Epidermal melanocyte (primary cell): ENCODE results near the gene RIPK4.

ENCODE experiments used
- DNase-seq: peaks from one replicate; pipeline ENCODE4 v3.0.0; 2011; ENCODE audit warnings: low spot score; ENCODE audit not compliant: insufficient read length

Gene RIPK4

GRCh38 chr21:41766883-41767605 is at the start of gene RIPK4:
RIPK4 (minus strand) TSS chr21:41767052; CDS start chr21:41767041, 11 bp downstream.
- DNase-seq, result no peak

- DNase-seq, result no peak
Measured at GRCh38 chr21:41815652-41816582, 49.1 kb upstream of the RIPK4 start.

- DNase-seq, result no peak
Measured at GRCh38 chr21:41813226-41813625, 46.4 kb upstream of the RIPK4 start.

- DNase-seq, result no peak
Measured at GRCh38 chr21:41812679-41813078, 45.8 kb upstream of the RIPK4 start.

GRCh38 chr21:41810597-41810932 is 43.7 kb upstream of the RIPK4 start:
- no peak for DNase-seq

- DNase-seq, result no peak
Measured at GRCh38 chr21:41809891-41810596, 43.2 kb upstream of the RIPK4 start.

GRCh38 chr21:41808846-41809245 is 42.0 kb upstream of the RIPK4 start:
- DNase-seq, result no peak

GRCh38 chr21:41808094-41808493 is 41.2 kb upstream of the RIPK4 start:
- DNase-seq, result no peak

GRCh38 chr21:41806773-41807172 is 39.9 kb upstream of the RIPK4 start:
- no peak for DNase-seq

- DNase-seq, result no peak
Measured at GRCh38 chr21:41805643-41806042, 38.8 kb upstream of the RIPK4 start.

GRCh38 chr21:41805038-41805437 is 38.2 kb upstream of the RIPK4 start:
- DNase-seq, result no peak

- DNase-seq, result no peak
Measured at GRCh38 chr21:41804381-41804780, 37.5 kb upstream of the RIPK4 start.

GRCh38 chr21:41803316-41803715 is 36.5 kb upstream of the RIPK4 start:
- DNase-seq, result no peak

GRCh38 chr21:41802684-41803083 is 35.8 kb upstream of the RIPK4 start:
- DNase-seq, result no peak

GRCh38 chr21:41802198-41802584 is 35.3 kb upstream of the RIPK4 start:
- DNase-seq, result no peak

- DNase-seq, result no peak
Measured at GRCh38 chr21:41801321-41802197, 34.7 kb upstream of the RIPK4 start.

GRCh38 chr21:41800425-41801320 is 33.8 kb upstream of the RIPK4 start:
- DNase-seq, result no peak

- no peak for DNase-seq
Measured at GRCh38 chr21:41799763-41800162, 32.9 kb upstream of the RIPK4 start.

GRCh38 chr21:41798326-41798725 is 31.5 kb upstream of the RIPK4 start:
- no peak for DNase-seq

- DNase-seq, result no peak
Measured at GRCh38 chr21:41796476-41797080, 29.7 kb upstream of the RIPK4 start.
